ENCODE measurements around the gene REPS2.

The REPS2 gene

DNA sequence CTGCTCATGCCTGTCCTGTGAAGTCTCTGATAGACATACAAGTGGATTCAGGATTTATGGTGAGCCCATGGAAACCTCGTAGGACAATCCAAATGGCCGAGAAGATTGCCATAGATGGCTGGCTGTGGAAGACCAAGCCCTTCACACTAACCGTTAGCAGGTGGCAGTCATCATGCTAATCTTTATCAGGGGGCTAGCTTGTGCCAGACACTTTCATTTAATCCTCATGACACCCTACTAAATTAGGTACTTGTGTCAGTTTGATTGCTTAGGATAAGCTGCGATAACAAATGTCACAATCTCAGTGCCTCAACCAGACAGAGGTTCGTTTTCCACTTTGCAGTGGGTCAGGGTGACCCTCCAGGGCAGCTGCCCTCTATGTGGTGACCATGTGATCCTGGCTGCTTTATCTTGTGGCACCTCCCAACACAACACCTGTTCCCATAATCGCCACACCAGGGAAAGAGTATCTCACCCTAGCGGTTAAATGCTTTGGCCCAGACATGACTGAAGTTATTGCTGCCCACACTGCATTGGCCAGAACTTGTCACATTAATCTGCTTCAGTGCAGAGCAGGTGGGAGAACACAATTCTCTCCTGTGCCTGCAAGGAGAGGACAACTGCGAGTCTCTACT, 60.8 kb downstream of the REPS2 start:
- DNase-seq, result peak; percentile 0

DNA sequence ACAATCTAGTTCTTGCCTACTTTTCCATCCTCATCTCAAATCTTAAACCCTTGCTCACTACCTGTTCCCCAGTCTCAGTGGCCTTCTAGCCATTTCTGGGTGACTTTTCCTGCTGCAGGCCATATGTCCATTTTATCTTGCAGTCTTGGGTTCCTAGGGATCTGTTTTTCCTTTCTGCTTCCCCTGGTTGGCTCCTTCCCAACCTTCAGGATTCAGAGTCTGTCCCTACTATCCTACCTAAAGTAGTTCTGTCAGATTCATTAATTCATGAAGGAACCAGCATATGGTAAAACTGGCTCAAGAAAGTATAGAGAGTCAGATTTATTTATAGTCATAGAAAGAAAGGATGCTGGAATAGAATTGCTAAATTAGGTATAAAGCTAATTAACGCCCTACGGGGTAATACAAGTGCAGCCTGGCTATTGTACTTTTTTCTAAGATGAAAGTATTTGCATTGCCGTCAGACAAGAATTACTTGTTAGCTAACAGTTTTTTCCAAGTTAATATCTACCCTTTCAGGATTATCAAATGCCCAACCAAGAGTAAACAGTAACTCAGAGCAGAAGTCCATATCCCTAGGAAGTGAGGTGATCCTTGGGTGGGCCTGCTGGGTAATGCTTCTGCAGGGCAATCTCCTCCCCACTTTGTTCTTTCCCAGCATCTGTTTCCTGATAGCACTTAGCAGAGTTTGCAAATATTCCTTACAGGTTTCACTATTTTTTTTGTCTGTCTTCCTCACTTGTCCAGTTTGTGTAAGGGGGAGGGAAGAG, 63.6 kb downstream of the REPS2 start:
- no peak for DNase-seq

DNA sequence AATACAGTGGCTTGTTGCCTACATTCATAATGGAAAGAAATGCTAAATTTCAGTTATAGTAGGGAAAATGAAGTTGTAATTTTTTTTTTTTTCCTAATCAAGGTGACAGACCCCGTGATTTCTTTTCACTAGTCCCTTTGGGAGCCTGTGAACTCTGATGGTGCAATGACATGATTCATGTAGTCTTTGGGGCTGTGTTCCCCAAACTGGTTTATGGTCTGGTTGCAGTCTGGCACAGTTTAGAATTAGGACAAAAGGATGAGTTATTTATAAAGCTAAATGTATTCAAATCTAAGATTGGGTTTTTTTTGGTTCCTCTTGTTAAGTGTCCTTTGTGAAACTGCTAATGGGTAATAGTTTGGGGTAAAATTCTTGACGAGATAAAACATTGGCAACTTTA, 66.0 kb downstream of the REPS2 start:
- DNase-seq, result no peak

DNA sequence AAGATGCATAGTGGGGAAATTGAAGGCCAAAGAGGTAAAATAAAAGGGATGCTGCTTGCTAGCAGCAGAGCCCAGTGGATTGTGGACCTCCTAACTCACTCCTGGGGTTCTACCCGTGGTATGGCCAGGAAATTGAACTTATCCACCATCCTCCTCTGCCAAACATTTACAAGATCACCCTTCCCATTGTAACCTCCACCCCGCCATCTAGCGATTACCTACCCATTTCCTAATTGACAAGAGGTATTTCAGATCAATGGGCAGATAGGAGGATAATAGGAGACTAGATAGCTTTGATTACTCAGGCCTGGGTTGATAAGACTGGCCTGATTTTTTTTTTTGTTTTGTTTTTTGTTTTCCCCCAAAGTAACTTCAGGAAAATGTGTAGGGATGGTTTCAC, 67.8 kb downstream of the REPS2 start:
- DNase-seq, result no peak

DNA sequence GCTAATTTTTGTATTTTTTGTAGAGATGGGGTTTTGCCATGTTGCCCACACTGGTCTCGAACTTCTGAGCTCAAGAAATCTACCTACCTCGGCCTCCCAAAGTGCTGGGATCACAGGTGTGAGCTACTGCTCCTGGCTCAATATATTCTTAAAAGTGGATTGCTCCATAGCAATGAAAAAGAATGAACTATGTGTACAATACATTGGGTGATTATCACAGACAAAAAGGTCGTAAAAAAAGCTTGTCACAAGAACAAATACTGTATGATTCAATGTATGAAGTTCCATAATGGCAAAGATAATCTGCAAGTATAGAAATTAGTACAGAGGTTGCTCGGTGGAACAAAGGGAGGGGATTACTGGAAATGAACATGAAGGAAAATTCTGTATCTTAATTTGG, 70.7 kb downstream of the REPS2 start:
- no peak for DNase-seq

DNA sequence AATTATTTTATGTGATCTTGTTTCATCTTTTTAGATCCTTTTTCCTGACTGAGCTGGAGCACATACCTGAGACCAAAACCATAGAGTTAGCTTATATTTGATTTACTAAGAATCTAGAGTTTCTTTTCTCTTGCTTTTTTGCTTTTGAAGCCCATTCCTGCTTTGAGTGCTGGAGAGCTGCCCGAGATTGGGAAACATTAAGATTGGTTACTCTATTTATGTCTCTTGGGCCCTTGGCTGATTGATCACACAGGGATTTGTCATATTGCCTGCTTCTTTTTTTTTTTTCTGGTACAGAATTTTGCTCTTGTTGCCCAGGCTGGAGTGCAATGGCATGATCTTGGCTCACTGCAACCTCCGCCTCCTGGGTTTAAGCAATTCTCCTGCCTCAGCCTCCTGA, 73.9 kb downstream of the REPS2 start:
- no peak for DNase-seq

DNA sequence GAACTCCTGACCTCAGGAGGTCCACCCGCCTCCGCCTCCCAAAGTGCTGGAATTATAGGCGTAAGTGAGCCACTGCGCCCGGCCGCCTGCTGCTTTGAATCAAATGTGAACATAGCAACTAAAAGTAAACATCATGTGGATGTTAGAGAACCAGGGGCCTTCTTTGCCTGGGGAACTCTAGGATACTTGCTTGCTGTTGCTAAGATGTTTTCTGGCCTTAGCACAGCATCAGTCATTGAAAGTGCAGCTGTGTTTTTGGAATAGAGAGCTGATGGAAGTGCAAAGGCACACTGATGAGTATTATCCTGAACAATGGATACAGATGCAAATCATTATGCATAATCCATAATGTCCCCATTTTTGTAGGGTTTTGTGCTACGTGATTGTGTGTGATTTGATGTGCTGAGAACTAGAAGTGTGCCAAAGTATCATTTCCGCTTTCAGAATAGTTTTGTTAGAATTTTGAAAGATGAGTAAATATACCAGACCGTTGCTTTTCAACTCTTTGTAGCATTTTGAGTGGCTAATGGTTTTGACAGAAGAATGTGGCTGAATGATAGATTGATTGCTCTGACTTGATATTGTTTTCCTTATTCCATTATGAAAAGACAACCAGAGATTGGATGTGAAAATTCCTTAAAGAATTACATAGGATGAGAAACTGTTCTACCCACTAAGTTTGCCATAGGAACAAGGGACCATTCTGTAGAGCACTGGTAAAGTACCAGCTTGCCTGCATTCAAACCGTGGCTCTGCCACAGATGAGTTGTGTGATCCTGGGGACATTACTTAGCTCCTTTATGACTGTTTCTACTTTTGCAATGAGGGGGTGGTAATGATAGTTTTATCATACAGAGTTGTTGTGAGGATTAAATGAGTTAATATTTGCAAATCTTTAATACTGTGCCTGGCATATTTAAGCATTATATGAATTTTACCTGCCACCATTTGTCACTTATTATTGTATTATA, 74.7 kb downstream of the REPS2 start:
- DNase-seq, result no peak

DNA sequence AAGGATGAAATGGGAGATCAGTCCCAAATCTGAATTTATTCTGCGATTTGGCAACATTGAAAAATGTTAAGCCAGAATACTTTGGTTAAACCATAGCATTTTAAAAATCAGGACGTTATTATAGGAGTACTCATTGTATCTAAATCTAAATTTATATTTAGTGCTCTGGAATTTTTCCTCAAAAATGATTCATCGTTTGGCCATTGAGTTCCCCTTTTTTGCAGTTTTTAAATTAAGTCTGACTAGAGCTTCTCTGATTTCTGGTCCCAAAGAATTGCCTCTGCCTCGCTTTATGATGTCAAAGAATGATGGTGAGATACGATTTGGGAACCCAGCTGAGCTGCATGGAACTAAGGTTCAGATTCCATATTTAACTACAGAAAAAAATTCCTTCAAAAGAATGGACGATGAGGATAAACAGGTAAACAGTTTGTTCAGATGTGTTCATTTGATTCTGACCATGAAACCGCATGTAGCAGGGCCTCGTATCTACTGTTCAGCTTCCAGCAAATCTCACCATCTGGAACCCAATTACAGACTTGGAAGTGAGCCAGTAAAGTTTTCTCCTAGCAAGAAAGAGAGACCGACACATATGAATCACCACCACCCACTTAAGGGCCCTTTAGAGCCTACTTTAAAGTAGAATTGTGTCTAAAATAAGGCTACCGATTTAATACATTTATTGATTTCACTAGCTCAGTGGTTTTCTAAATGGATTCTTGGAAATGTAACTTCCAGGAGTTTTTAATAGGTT, 75.6 kb downstream of the REPS2 start:
- DNase-seq, result no peak

DNA sequence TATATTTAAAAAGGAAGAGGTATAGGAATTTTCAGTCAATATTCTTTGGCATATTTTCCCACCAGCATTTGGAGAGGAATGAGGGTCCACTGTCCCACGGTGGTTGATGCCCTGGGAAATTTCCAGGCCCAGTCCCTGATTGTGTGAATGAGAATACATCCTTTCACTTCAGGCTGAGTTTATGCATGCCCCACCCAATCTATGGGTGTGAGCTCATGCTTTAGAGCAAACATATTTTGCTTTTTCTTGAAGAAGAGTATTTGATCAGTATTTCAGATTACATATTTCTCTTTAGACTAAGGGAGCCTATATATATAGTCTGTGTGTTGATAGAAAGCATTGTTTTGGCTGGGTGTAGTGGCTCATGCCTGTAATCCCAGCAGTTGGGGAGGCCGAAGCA, 77.2 kb downstream of the REPS2 start:
- DNase-seq, result no peak

DNA sequence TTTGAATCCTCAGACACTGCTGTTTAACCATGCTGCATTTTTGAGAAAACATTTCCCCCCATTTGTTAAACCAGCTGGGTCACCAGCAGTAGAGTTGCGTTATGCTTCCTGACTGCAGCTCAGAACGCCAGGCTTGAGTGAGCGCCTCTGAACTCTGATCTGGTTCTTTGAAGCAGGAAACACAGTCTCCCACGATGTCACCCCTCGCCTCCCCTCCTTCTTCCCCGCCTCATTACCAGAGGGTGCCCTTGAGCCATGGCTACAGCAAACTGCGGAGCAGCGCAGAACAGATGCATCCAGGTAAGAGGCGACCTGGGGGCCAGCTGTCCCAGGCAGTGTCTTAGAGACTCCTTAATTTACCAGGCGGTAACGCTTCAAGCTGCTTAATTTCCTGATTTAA, 78.4 kb downstream of the REPS2 start:
- DNase-seq, result no peak

DNA sequence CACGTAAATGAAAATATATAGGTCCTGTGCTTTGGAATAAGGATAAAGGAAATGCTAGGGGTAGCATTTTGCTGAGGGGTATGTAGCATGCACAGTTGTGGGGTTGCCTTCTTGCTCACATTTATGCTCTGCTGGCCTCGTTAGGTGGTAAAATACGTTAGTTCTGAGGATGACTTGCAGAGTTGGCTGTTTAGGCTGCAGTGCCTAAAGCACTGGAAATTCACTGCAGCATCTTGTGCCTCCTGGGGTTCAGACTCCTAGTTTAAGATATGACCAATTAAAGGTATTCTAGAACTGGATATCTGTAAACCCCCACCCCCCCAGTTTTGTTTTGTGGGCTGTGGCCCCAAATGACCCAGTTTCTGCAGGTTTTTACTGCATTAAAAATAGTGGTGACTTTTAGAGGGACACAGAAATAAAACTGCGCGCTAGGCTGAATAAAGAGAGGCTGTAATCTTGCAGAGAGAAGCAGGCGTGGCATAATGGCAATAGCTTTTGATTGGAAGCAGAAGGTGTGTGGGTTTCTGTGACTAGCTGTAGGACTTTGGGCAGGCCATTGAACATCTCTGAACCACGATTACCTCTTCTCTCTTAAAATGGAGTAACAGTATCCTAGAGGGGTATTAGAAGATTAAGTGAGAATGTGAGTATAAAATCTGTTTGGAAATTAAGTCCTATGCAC, 79.3 kb downstream of the REPS2 start:
- DNase-seq, result no peak

DNA sequence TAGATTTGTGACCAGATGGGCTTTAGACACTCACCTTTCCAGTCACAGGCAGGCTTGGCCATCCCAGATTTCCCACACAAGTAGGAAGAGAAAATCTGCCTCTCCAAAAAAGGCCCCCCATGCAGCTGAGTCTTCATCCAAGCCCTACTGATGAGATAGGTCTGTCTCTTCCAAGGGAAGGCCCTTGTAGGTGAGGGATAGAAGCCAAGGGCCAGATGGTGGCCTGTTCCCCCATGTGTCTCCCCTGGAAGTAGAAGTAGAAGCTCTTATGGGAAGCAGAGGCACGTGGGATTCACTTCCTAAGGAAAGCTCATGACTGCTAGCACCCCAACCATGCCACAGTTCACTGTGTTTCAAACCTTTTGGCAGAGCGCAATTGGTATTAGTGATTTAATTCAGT, 81.5 kb downstream of the REPS2 start:
- DNase-seq, result no peak

DNA sequence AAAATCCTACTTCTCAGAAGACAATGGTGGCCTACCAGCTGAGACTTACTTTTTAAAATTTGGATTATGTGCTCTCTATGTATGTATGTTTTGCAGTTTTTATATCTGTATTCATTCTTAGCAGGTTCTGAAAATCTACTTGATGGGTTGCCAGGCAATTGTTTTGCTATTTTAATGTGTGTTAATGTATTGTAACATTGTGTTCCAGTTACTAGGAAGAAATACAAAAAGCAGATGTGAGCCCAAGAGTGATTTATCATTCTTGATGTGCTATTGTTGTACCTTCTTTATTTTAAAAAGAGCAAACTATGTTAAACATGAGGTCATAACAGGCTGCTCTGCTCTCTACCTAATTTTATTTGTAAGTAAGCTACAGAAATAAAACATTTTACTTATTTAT, 81.9 kb downstream of the REPS2 start:
- DNase-seq, result no peak

DNA sequence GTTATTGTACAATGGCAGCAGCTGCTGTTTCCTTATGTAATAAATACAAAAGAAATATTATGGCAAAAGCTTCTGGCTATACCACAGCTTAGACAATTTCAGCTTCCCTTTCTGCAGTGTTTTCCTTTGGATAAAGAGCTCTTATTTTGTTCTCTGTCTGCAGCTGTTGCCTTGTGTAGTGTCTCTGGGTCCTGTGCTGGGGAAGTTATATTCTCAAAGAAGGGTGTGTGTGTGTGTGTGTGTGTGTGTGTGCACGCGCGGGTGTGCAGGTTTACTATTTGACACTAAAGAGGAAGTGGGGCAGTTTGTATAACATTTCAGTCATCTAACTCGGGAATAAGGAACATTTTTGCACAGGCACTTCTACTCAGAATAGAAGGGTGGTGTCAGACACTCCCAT, 83.6 kb downstream of the REPS2 start:
- DNase-seq, result no peak

DNA sequence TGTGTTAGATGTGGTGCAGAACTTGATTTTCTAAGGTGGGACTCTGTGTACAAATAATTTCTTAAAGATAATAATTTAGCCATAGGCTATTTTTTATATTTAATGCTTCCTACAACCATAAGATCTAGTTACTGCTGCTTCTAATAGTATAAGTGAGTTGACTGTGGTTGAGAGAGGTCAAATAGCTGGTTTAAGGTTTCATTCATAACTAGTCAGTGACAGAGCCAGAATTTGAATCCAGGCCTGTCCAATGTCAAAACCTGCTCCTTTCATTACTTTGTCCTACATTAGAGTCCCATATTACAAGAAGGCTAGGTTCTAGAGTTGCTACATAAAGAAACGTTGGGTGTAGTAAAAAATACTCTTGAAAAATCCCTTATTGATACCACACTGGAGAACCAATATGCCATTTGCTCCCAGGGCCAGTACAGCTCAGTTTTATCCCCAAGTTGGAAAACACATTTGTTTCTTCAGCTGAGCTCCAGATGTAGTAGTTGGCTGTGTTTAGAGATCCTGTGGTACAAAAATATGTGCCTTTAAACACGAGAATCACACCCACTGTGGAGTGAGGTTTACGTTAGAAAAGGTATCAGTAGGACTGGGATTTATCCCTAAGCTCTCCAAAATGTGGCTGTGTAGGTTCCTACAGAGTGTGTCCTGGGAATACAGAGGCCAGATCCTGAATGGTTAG, 84.3 kb downstream of the REPS2 start:
- no peak for DNase-seq

DNA sequence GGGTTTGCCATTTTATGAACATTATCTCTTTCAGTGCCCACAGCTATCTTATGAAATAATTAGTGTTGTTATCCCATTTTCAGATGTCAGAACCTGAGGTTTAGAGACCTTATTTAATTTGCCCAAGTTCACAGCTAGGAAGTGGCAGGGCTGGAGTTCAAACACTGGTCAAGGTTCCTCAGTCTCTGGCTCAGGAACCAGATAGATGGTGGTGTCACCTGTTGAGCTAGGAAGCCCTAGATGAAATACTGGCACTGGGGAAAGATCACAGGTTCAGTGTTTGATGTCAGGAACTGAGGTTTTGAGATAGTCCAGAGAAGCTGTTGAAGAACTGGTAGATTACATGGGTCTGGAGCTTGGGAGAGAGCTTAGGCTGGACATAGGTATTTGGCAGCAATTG, 85.4 kb downstream of the REPS2 start:
- no peak for DNase-seq

DNA sequence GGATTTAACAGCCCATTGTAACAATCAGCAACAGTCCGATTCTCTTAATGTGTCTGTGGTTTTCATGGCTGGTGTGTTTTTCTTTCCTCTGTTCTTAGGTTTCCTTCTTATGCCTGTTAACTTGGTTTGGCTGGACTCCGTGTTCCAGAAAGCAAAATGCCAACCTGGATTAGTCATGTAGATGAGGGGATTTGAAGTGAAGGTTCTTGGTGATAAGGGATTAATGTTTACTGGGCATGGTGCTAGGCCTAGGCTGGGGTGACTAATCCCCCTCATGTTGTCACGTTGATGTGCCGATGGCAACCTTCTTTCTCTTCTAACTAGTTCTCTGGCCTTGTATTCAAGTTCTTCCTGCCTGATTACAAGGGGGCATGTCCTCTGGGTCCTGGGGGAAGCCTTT, 85.9 kb downstream of the REPS2 start:
- DNase-seq, result no peak

DNA sequence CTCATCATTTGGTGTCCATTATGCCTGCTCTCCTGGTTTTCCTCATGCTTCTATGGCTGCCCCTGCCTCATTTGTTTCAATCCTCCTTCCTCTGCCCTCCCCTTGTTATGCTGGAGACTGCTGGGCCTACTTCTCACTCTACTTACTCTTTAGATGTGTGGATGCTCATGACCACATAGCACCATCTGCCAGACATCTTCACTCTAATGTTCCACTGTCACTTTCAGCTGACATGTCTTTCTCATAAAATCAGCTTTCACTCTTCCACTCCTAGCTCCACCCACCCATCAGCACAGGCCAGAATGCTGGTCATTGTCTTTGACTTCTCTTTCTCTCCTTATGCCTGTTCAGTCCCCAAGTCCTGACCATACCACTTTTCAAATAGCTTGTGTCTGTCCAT, 86.8 kb downstream of the REPS2 start:
- no peak for DNase-seq

DNA sequence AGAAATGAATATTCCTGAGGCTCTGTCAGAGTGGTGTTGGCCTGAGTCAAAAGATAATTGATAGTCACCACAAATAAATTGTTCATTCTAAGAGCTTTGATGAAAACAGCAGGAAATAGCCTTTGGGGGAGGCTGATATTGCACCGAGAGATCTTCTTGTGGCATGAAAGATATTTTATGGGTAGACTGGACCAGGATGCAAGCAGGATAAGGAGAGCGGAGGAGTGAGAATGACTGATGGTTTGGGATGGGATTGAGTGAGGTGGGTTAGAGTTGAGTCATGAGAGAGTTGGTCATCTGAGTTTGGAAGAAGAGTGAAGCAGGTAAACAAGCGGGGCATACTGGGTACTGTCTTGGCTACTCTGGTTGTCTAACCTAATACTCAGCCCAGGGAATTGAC, 88.7 kb downstream of the REPS2 start:
- DNase-seq, result no peak

DNA sequence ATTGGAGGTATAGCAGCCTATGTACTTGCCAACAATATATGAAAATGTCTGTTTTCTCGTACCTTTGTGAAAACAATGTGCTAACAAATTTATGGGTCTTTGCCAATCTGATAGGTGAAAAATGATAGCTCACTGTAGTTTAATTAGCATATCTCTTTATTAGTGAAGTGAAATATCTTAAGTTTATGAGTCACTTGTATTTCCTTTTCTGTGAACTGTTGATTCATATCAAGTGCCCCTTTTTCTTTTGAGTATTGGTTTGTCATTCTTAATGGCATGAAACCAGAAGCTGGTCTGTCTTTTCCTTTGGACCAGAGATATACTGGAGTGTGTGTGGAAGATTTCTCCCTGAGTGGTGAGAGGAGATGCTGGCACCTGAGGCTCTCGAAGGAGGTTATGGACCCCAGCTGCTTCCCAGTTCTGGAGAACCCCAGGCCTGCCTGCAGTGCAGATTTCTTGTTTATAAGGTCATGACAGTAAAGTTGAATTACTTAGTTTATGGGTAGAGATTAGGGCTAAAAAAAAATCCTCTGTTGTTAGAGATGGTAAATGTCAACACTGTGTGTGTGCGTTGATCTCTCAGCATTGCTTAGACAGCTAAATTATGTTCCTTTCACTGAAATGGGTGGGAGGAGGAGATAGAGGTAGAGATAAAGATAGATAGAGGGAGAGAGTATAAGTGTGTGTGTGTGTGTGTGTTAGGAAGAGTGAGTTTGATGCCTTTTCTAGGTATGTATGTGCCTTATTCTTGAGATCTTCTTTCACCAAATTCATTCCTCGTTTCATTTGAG, 89.9 kb downstream of the REPS2 start:
- no peak for DNase-seq

DNA sequence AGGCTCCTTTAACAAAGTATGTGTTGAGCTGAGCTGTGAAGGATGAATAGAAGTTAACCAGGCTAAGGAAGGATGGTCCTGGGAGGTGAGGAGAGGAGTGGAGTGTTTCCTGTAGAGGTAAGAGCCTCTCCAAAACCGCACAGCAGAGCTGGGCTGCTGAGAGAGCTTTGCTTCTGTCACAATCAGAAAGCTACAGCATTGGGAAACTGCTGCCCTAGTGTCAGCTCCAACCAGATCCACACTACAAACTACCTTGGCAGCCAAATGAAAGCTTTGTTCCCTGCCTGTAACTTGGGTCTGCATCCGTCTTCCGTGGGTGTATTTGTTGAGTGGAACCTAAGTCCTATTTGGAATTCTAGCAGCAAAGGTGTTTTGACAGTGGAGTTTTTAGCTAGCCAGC, 91.8 kb downstream of the REPS2 start:
- DNase-seq, result no peak

Data from NK-92 treated with Interleukin-12 subunit alpha and Interleukin-12 subunit beta, amount 100 ng/mL, for 24 hours (cell line).